RCC 7860 (cell line): Measurements from ENCODE around the gene A2ML1.
"Not testable (repeated sequence)": the region's sequence is repeated elsewhere in the genome, so short reads cannot be mapped to it uniquely, and the experiment has no call there.

Experiments used
- DNase-seq: peaks from one replicate; pipeline ENCODE4 v3.0.0-alpha.2; 2015; ENCODE audit warnings: low spot score
- FAIRE-seq: peaks from 2 replicates; lab custom pipeline; 2012; peaks lifted over from hg19 to GRCh38; lab: Jason Lieb, UNC

The A2ML1 gene

GRCh38 chr12:8903646-8904045 lies 81.2 kb downstream of the A2ML1 start:
- FAIRE-seq (no peak), DNase-seq (no peak)

- no peak for FAIRE-seq
- no peak for DNase-seq
Observed at GRCh38 chr12:8904665-8905064, 82.2 kb downstream of the A2ML1 start.

DNA sequence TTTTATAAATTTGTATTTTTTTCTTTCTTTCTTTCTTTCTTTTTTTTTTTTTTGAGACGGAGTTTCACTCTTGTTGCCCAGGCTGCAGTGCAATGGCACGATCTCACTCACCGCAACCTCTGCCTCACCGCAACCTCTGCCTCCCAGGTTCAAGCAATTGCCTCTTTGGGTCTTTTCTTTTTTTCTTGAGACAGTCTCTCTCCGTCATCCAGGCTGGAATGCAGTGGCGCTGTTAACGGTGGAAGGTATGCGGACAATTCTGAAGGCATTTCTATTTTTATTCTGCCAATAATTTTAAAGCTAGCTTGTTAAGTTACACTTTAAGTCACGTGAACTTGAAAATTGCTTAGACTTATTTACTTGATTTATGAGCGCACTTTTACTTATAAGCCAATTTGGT lies 83.1 kb downstream of the A2ML1 start:
- FAIRE-seq: no peak
- DNase-seq: no peak

DNA sequence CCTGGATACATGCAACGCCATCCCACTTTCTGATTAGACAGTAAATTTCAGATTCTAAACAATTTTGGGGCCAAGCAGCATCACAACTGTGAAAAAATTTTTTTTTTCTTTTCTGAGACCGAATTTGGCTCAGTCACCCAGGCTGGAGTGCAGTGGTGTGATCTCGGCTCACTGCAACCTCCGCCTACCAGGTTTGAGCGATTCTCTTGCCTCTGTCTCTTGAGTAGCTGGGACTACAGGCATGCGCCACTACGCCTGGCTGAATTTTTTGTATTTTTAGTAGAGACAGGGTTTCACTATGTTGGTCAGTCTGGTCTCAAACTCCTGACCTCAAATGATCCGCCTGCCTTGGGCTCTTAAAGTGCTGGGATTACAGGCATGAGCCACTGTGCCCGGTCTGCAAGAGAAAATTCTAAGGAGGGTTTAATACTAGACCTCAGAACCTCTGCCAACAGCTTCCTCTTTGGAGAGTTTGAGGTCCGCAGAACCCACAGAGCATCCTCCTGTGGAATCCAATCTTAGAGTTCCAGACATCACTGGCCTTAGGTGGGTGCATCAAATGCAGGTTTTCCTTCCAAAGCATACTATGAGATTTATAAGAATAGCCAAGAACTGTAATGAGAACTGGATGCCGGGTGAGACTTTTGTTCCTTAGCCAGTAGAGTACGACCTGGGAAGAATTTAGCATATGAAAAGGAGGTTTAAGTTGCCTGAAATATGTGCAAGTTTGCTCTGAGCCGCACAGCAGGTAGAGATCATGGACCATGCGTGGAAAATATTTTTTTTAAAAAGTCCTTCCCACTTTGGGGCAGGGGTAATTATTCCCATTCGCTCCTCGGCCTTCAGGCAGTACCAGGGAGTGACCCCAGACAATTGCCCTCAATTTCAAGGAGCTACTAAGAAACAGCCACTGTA lies 84.1 kb downstream of the A2ML1 start:
- DNase-seq (no peak), FAIRE-seq (no peak)

DNA sequence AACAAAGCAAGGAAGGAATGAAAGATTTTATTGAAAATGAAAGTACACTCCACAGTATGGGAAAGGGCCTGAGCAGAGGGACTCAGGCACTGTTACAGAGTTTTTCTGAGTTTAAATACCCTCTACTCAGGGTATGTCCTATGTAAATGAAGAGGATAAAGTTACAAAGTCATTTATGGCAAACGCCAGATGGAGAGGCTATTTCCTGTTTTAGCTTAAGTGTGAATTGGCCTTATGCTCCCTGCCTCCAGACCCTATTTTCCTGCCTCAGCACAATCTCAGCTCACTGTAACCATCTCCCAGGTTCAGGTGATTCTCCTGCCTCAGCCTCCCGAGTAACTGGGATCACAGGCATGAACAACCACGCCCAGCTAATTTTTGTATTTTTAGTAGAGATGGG lies 85.1 kb downstream of the A2ML1 start:
- no peak for FAIRE-seq

GRCh38 chr12:8909752-8910151 lies 87.3 kb downstream of the A2ML1 start:
- FAIRE-seq: no peak
- DNase-seq: no peak

More for the DNA sequence above, 85.1 kb downstream of the A2ML1 start:
- DNase-seq: no peak

DNA sequence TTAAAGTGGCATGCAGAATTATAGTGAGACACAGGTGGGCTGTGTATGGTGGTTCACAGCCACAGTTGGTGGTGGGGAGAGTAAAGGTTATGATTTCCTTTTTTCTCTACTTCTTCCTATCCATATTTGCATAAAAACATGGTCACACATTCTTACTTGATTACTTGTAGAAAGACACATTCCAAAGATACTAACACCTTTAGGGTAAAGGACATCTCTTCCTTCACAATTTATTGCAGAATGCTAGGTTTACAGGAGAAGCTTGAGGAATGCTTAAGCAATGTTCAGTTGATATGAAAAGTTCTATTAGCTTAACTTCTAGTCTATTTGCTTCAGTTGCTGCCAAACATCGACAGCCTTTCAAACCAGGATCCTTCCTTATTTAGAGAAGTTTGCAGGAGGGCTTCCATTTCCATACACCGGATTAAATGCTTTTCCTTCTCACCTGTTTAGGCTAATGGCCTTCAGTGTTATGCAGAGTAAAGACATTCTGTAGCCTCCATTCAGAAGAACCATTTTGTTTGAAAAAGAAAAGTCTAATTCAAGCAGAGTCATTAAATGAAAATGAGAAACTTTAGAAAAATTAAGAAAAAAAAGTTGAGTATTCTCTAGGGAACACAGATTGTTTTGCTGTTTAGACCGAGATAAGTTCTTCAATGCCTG lies 89.3 kb downstream of the A2ML1 start:
- no peak for DNase-seq
- no peak for FAIRE-seq

- FAIRE-seq: no peak
- DNase-seq: no peak
Observed at GRCh38 chr12:8912914-8913313, 90.5 kb downstream of the A2ML1 start.

- FAIRE-seq (no peak), DNase-seq (no peak)
Observed at GRCh38 chr12:8913702-8914032, 91.2 kb downstream of the A2ML1 start.

DNA sequence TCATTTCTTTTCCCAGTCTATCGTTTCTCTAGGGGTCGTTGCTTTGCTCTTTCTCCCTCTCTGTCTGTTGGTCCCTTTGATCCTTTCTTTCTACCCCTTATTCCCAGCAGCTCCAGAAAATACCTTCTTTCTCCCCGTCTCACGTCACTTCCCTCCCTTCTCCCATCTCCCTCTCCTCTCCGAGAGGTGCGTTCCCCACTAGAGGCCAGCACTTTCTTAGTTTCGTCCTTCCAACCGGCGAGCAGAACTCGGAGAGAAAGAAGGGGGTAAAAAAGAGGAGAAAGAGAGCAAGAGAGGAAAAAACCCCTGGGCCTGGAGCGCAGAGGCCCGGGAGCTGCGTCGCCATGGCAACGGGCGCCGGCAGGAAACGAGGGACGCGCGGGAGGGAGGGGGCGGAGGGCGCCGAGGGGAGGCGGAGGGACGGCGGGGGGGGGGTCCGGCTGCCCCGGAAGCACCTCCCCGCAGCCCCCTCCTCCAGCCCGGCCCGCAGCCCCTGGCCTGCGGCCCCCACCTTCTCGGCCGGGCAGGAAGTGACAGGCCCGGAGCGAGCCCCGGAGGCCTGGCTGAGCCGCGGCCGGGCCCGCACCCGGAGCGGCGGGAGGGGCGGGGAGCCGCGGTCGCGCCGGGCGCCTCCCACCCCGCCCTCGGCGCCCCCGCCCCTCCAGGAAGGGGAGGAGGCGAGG lies 91.8 kb downstream of the A2ML1 start, which contains the start of gene PHC1:
Gene PHC1 (plus strand): TSS at position 477 of the 683 bp plus-strand sequence. CDS start 3,169 bp downstream, outside the sequence.
- not testable (repeated sequence) for FAIRE-seq
- DNase-seq: peak; percentile 48

GRCh38 chr12:8914716-8915526 lies 92.5 kb downstream of the A2ML1 start:
- FAIRE-seq (no peak), DNase-seq (peak; percentile 48)

GRCh38 chr12:8916154-8916553 lies 93.7 kb downstream of the A2ML1 start:
- FAIRE-seq (no peak), DNase-seq (no peak)

DNA sequence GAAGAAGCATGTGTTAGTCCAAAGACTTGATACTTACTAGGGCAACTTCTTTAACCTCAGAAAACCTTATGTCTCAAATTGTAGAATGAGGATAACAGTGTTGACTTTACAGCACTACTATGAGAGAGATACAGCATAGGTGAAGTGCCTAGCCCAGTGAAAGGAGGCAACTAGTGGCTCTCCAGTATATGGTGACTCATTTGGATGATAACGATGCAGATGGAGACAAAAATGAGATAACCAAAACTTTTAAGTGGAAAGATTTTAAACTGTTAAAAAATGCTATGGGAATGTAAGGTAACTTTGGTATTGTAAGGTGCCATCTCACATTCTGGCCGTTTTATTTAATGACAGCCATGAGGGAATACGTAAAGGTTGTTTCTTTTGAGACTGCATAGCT lies 94.6 kb downstream of the A2ML1 start:
- no peak for DNase-seq
- no peak for FAIRE-seq

DNA sequence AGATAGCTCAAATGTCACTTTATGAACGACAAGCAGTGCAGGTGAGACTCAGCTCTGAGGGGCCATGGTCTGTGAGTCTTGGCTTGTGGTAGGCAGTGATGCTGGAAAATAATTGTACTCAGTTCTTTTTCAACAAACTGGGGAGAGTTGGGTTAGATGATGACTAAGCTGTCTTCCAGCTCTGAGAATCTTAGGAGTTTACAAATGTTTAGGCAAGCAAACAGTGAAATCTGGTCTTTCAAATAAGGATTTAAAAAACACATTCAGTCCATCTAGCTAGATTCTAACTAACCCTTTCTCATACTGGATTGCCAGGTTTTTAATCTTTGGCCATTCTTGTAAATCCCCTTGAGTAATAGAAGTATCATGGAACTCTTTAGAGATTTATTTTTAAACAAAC lies 95.3 kb downstream of the A2ML1 start:
- FAIRE-seq (no peak), DNase-seq (no peak)

GRCh38 chr12:8919643-8920042 lies 97.2 kb downstream of the A2ML1 start:
- FAIRE-seq, DNase-seq: not testable (repeated sequence)

DNA sequence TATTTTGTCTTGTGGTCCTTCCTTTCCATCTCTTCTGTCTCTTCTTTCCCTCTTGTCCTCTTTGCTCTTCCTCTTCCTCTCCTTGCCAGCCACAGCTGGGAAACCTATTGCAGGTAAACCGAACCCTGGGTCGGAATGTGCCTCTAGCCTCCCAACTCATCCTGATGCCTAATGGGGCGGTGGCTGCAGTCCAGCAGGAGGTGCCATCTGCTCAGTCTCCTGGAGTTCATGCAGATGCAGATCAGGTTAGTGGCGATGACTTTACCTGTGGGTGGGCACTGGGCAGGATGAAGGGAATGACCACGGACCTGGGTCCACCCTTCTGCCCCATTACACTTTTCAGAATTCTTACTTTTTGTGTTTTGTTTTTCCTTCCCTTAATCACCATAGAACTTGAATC lies 100.1 kb downstream of the A2ML1 start:
- no peak for DNase-seq
- no peak for FAIRE-seq
